ENCODE measurements around the gene STX18. TPM values are rescaled to one million over a fixed set of nuclear protein-coding genes. Genes with fewer than 3 reads are reported as not detected.

STX18 gene
- total RNA-seq, 1 donor from 2014 or later: 33.9 TPM

DNA sequence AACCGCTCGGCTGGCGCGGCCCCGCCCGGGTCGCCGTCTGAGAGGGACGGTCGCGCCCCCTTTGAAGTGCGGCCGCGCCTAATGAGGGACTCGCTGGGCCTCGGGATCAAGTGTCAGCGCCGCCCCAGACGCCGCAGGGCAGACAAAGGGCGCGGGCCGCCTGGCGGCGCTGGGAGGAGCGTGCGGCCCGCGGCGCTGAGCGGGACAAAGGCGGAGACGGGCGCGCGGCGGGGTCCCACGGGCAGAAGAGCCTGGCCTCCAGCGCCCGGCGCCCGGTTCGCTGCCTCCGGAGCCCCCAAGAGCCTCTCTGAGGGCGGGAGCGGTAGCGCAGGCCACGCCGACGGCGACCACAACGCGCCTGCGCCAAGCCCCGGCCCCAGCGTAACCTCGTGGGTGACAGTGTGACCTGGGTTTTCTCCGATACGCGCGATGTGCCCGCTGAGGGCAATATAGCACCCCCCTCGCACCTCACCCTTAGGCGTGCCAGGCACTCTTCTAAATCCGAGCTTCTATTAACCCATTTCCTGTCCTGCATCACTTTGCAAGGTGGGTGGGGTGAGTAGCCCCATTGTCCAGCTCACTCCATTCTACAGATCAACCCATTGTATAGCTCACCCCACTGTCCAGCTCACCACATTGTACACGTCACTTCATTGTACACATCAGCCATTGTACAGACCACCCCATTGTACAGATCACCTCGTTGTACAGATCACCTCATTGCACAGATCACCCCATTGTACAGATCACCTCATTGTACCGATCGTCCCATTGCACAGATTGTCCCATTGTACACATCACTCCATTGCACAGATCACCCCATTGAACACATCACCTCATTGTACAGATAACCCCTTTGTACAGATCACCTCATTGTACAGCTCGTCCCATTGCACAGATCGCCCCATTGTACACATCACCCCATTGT is 33.7 kb upstream of the STX18 start:
- Histone ChIP-seq H3K27ac (no peak overlapping the region), H3F3A (ENCODE audit: low read depth) (peaks cover 42% of the 10 kb centered on the region), H3K27me3 (peaks cover 92% of the 10 kb centered on the region), H3K9ac (no peak overlapping the region), H3K9me3 (ENCODE audit: low read depth) (no peaks in the 10 kb centered on the region), H3K79me2 (ENCODE audit: low read depth) (no peaks in the 10 kb centered on the region), H2AFZ (replicated peaks) (no peak overlapping the region), H3K4me2 (peak overlapping the region; percentile 83), H3K4me1 (peaks cover 15% of the 10 kb centered on the region), H3K4me3 (peak overlapping the region; percentile 45), H4K20me1 (ENCODE audit: low read depth) (peaks cover 79% of the 10 kb centered on the region), H3K36me3 (no peaks in the 10 kb centered on the region)
- Mint-ChIP-seq H3K9me3 (peaks cover 11% of the 10 kb centered on the region), H3K27ac (peak overlapping the region; percentile 9), H3K27me3 (ENCODE audit: insufficient read depth, low read depth) (peaks cover 14% of the 10 kb centered on the region), H3K4me3 (peak overlapping the region; percentile 83), H3K4me1 (peaks cover 64% of the 10 kb centered on the region), H3K36me3 (peaks cover 21% of the 10 kb centered on the region)
- peak; percentile 96 for DNase-seq (ENCODE audit: low spot score)
- TF ChIP-seq, protein P1, sequence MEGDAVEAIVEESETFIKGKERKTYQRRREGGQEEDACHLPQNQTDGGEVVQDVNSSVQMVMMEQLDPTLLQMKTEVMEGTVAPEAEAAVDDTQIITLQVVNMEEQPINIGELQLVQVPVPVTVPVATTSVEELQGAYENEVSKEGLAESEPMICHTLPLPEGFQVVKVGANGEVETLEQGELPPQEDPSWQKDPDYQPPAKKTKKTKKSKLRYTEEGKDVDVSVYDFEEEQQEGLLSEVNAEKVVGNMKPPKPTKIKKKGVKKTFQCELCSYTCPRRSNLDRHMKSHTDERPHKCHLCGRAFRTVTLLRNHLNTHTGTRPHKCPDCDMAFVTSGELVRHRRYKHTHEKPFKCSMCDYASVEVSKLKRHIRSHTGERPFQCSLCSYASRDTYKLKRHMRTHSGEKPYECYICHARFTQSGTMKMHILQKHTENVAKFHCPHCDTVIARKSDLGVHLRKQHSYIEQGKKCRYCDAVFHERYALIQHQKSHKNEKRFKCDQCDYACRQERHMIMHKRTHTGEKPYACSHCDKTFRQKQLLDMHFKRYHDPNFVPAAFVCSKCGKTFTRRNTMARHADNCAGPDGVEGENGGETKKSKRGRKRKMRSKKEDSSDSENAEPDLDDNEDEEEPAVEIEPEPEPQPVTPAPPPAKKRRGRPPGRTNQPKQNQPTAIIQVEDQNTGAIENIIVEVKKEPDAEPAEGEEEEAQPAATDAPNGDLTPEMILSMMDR (IDR thresholded peaks at IDR 0.05): peak; percentile 52
- TF ChIP-seq EZH2phosphoT487 (IDR thresholded peaks at IDR 0.05): peak; percentile 66
- no peak for TF ChIP-seq EZH2 (IDR thresholded peaks at IDR 0.05)

- H3K36me3 Mint-ChIP-seq: peaks cover 27% of the 10 kb centered on the region
- Histone ChIP-seq H3K4me3 (peak overlapping the region; percentile 45), H3K36me3 (no peaks in the 10 kb centered on the region), H3K9ac (no peak overlapping the region), H3K79me2 (ENCODE audit: low read depth) (no peaks in the 10 kb centered on the region), H3K27ac (no peak overlapping the region), H3F3A (ENCODE audit: low read depth) (peaks cover 42% of the 10 kb centered on the region), H3K4me1 (peaks cover 15% of the 10 kb centered on the region), H4K20me1 (ENCODE audit: low read depth) (peaks cover 71% of the 10 kb centered on the region), H3K9me3 (ENCODE audit: low read depth) (no peaks in the 10 kb centered on the region), H3K4me2 (peak overlapping the region; percentile 83), H3K27me3 (peaks cover 86% of the 10 kb centered on the region), H2AFZ (replicated peaks) (no peak overlapping the region)
- peak overlapping the region; percentile 83 for H3K4me3 Mint-ChIP-seq
- H3K27ac Mint-ChIP-seq: peak overlapping the region; percentile 97
- peak; percentile 28 for DNase-seq (ENCODE audit: low spot score)
- peaks cover 56% of the 10 kb centered on the region for H3K4me1 Mint-ChIP-seq
- H3K27me3 Mint-ChIP-seq (ENCODE audit: insufficient read depth, low read depth): peaks cover 16% of the 10 kb centered on the region
- TF ChIP-seq, protein P1 (IDR thresholded peaks at IDR 0.05): no peak
- TF ChIP-seq EZH2phosphoT487 (IDR thresholded peaks at IDR 0.05) (no peak), EZH2 (IDR thresholded peaks at IDR 0.05) (no peak)
- H3K9me3 Mint-ChIP-seq: peaks cover 17% of the 10 kb centered on the region
These were observed 32.9 kb upstream of the STX18 start for GRCh38 chr4:4574792-4575191.

GRCh38 chr4:4574052-4574451 is 32.2 kb upstream of the STX18 start:
- peaks cover 41% of the 10 kb centered on the region for H3F3A ChIP-seq (ENCODE audit: low read depth)
- H3K4me3 Mint-ChIP-seq: peak overlapping the region; percentile 83
- H3K27ac Mint-ChIP-seq: peak overlapping the region; percentile 97
- H3K4me1 ChIP-seq: peaks cover 12% of the 10 kb centered on the region
- no peak overlapping the region for H3K4me2 ChIP-seq
- peaks cover 35% of the 10 kb centered on the region for H3K36me3 Mint-ChIP-seq
- H3K9me3 Mint-ChIP-seq: peaks cover 24% of the 10 kb centered on the region
- no peak overlapping the region for H3K4me3 ChIP-seq
- no peak overlapping the region for H3K9ac ChIP-seq
- no peak for DNase-seq (ENCODE audit: low spot score)
- peaks cover 54% of the 10 kb centered on the region for H3K4me1 Mint-ChIP-seq
- peaks cover 64% of the 10 kb centered on the region for H4K20me1 ChIP-seq (ENCODE audit: low read depth)
- no peak overlapping the region for H2AFZ ChIP-seq (replicated peaks)
- H3K27me3 Mint-ChIP-seq (ENCODE audit: insufficient read depth, low read depth): peaks cover 12% of the 10 kb centered on the region
- peaks cover 82% of the 10 kb centered on the region for H3K27me3 ChIP-seq
- H3K79me2 ChIP-seq (ENCODE audit: low read depth): no peaks in the 10 kb centered on the region
- TF ChIP-seq EZH2 (IDR thresholded peaks at IDR 0.05): no peak
- TF ChIP-seq, protein P1 (IDR thresholded peaks at IDR 0.05): no peak
- TF ChIP-seq EZH2phosphoT487 (IDR thresholded peaks at IDR 0.05): no peak
- H3K27ac ChIP-seq: no peak overlapping the region
- no peaks in the 10 kb centered on the region for H3K36me3 ChIP-seq
- no peaks in the 10 kb centered on the region for H3K9me3 ChIP-seq (ENCODE audit: low read depth)

All from neural progenitor cell (in vitro differentiated cells).